Measurements from ENCODE around the gene INAFM2. TPM values are rescaled to one million over a fixed set of nuclear protein-coding genes. Genes with fewer than 3 reads are reported as not detected.

Gene INAFM2
- total RNA-seq, 2 experiments from 2014 or later: 6.8 to 7.0 TPM

- Mint-ChIP-seq H3K27ac (no peak overlapping the region), H3K27me3 (no peaks in the 10 kb centered on the region), H3K4me1 (ENCODE audit: low read depth) (no peaks in the 10 kb centered on the region), H3K4me3 (no peak overlapping the region), H3K36me3 (ENCODE audit: low read depth) (no peaks in the 10 kb centered on the region), H3K9me3 (no peaks in the 10 kb centered on the region)
- DNase-seq (no peak), ATAC-seq (ENCODE audit: poor library complexity) (no peak)
- peaks cover 2% of the 10 kb centered on the region for H3K4me1 ChIP-seq (ENCODE audit: insufficient read depth, low read length)
- TF ChIP-seq CTCF (IDR thresholded peaks at IDR 0.05): no peak
- no peak overlapping the region for H3K4me3 ChIP-seq (ENCODE audit: low read length)
- H3K27me3 ChIP-seq (ENCODE audit: control insufficient read depth in 1 of 2, insufficient read depth in 2 of 2, low read length in 2 of 2): no peaks in the 10 kb centered on the region
- CTCF ChIA-PET: interaction anchor here (2.0 kb wide), 1 partner anchor 14 kb away, joined by 4 read pairs; no protein-coding TSS in a partner anchor
- no peak overlapping the region for H3K27ac ChIP-seq (ENCODE audit: low read depth in 1 of 2, low read length in 2 of 2)
- POLR2A ChIA-PET: interaction anchor here (0.6 kb wide), 1 partner anchor 1089 kb away, joined by 3 read pairs; no protein-coding TSS in a partner anchor
- intact Hi-C loops (cut with DNase I, micrococcal nuclease): no loop called here
- no peaks in the 10 kb centered on the region for H3K9me3 ChIP-seq (ENCODE audit: control insufficient read depth in 1 of 2, insufficient read depth in 1 of 2, low read length in 2 of 2)
- H3K36me3 ChIP-seq (ENCODE audit: insufficient read depth, low read length): no peaks in the 10 kb centered on the region
Observed at GRCh38 chr15:40352281-40352901, 28.9 kb downstream of the INAFM2 start.

DNA sequence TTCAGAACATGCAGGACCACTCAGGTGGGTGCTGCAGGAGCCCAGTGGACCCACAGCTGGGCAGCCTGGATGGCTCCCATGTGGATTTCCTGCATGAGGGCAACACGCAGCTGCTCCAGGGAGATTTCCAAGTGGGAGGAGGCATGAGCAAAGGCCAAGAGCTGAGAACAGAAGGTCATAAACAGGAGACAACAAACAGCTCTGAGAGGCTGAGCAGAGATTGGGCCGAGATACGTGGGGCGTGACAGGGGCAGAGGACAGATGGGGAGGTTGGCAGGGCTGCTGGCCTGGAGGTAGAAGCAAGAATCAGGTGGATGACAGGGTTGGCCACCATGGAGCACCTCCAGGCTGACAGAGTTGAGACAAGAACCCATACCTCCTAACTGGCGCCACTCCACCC, 30.2 kb downstream of the INAFM2 start:
- Mint-ChIP-seq H3K36me3 (ENCODE audit: low read depth) (no peaks in the 10 kb centered on the region), H3K27me3 (no peaks in the 10 kb centered on the region), H3K4me1 (ENCODE audit: low read depth) (peaks cover 3% of the 10 kb centered on the region), H3K4me3 (no peak overlapping the region), H3K27ac (no peak overlapping the region), H3K9me3 (no peaks in the 10 kb centered on the region)
- H3K4me3 ChIP-seq (ENCODE audit: low read length): no peak overlapping the region
- POLR2A ChIA-PET: interaction anchor here (0.6 kb wide), 1 partner anchor 31 kb away, joined by 4 read pairs; the partner anchor contains the start of gene INAFM2
- H3K4me1 ChIP-seq (ENCODE audit: insufficient read depth, low read length): peaks cover 13% of the 10 kb centered on the region
- ATAC-seq (ENCODE audit: poor library complexity) (no peak), DNase-seq (no peak)
- H3K27me3 ChIP-seq (ENCODE audit: control insufficient read depth in 1 of 2, insufficient read depth in 2 of 2, low read length in 2 of 2): no peaks in the 10 kb centered on the region
- intact Hi-C loops (cut with DNase I, micrococcal nuclease): no loop called here
- CTCF ChIA-PET: interaction anchor here (2.0 kb wide), 1 partner anchor 15 kb away, joined by 4 read pairs; no protein-coding TSS in a partner anchor
- H3K9me3 ChIP-seq (ENCODE audit: control insufficient read depth in 1 of 2, insufficient read depth in 1 of 2, low read length in 2 of 2): no peaks in the 10 kb centered on the region
- H3K27ac ChIP-seq (ENCODE audit: low read depth in 1 of 2, low read length in 2 of 2): no peak overlapping the region
- TF ChIP-seq CTCF (IDR thresholded peaks at IDR 0.05): no peak
- no peaks in the 10 kb centered on the region for H3K36me3 ChIP-seq (ENCODE audit: insufficient read depth, low read length)

DNA sequence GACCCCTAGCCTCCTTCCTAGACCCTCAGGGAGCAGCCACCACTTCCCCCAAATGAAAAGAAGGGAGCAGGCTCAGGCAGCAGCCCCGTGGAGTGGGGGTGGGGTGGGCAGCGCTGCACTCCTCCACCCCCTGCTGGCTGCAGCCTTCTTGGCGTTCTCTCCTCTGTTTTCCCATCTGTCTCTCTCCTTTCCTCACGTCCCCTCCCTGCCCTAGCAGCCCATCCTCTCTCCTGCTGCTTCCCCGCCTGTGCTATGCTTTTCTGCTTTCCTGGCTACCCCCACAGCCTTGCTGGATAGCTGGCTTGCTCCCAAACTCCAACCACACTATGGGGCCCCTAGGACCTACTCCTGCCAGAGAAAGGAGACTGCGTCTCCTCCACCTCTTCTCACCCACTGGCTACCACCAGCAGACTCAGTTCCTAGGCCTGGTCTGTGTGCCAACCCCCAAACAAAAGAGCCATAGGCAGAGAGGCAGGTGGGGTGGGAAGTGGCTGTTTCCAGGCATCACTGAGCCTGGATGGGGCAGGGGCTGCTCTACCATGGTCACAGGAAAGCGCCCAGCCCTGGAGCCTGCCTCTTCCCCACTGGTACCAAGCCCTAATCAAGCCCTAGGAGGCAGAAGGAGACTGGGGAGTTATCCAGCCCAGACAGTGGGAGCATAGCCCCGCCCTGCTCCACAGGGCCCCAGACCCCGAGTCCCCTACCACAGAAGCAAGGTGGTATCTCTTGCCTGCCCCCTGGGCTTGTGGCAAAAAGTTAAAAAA, 31.1 kb downstream of the INAFM2 start:
- Histone ChIP-seq H3K27me3 (ENCODE audit: control insufficient read depth in 1 of 2, insufficient read depth in 2 of 2, low read length in 2 of 2) (no peaks in the 10 kb centered on the region), H3K4me3 (ENCODE audit: low read length) (no peak overlapping the region), H3K27ac (ENCODE audit: low read depth in 1 of 2, low read length in 2 of 2) (no peak overlapping the region), H3K36me3 (ENCODE audit: insufficient read depth, low read length) (no peaks in the 10 kb centered on the region), H3K4me1 (ENCODE audit: insufficient read depth, low read length) (peaks cover 17% of the 10 kb centered on the region), H3K9me3 (ENCODE audit: control insufficient read depth in 1 of 2, insufficient read depth in 1 of 2, low read length in 2 of 2) (no peaks in the 10 kb centered on the region)
- H3K36me3 Mint-ChIP-seq (ENCODE audit: low read depth): no peaks in the 10 kb centered on the region
- H3K4me3 Mint-ChIP-seq: no peak overlapping the region
- intact Hi-C loops (cut with DNase I, micrococcal nuclease): no loop called here
- H3K4me1 Mint-ChIP-seq (ENCODE audit: low read depth): peaks cover 10% of the 10 kb centered on the region
- no peak for ATAC-seq (ENCODE audit: poor library complexity)
- no peaks in the 10 kb centered on the region for H3K9me3 Mint-ChIP-seq
- ChIA-PET POLR2A (interaction anchor here (0.9 kb wide), 1 partner anchor 13 kb away, joined by 3 read pairs; no protein-coding TSS in a partner anchor), CTCF (no interaction called here)
- TF ChIP-seq CTCF (IDR thresholded peaks at IDR 0.05): no peak
- H3K27me3 Mint-ChIP-seq: no peaks in the 10 kb centered on the region
- DNase-seq: no peak
- no peak overlapping the region for H3K27ac Mint-ChIP-seq
